ENCODE results near the gene ZBTB20.

Gene ZBTB20

DNA sequence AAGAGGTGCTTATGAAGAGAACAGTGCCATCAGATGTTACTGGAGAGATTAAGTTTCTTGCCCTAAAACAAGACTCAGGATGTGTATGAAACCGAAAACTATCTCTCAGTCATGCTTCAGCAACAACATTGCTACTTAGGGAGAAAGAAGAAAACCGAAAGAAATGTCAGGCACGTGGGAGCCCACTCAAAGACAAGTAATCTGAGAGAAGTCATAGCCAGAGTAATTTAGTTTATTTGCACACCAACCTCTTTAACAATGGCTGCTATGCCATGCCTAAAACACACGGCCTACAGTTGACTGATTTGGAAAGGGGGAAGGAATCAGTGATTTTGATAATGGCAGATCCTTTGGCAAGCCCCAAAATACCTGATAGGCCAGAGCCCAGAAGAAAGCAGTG is 690.3 kb downstream of the ZBTB20 start:
- TF ChIP-seq GLIS3 (CRISPR knock-in tag; IDR thresholded peaks at IDR 0.05) (no peak), RARB (CRISPR knock-in tag; IDR thresholded peaks at IDR 0.05) (no peak)
- ATAC-seq = no peak

GRCh38 chr3:114455432-114455831 is 691.7 kb downstream of the ZBTB20 start:
- TF ChIP-seq, protein P1, sequence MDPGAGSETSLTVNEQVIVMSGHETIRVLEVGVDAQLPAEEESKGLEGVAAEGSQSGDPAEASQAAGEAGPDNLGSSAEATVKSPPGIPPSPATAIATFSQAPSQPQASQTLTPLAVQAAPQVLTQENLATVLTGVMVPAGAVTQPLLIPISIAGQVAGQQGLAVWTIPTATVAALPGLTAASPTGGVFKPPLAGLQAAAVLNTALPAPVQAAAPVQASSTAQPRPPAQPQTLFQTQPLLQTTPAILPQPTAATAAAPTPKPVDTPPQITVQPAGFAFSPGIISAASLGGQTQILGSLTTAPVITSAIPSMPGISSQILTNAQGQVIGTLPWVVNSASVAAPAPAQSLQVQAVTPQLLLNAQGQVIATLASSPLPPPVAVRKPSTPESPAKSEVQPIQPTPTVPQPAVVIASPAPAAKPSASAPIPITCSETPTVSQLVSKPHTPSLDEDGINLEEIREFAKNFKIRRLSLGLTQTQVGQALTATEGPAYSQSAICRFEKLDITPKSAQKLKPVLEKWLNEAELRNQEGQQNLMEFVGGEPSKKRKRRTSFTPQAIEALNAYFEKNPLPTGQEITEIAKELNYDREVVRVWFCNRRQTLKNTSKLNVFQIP (CRISPR knock-in tag; IDR thresholded peaks at IDR 0.05; ENCODE audit: borderline replicate concordance, low read depth) = no peak
- TF ChIP-seq, protein P2, sequence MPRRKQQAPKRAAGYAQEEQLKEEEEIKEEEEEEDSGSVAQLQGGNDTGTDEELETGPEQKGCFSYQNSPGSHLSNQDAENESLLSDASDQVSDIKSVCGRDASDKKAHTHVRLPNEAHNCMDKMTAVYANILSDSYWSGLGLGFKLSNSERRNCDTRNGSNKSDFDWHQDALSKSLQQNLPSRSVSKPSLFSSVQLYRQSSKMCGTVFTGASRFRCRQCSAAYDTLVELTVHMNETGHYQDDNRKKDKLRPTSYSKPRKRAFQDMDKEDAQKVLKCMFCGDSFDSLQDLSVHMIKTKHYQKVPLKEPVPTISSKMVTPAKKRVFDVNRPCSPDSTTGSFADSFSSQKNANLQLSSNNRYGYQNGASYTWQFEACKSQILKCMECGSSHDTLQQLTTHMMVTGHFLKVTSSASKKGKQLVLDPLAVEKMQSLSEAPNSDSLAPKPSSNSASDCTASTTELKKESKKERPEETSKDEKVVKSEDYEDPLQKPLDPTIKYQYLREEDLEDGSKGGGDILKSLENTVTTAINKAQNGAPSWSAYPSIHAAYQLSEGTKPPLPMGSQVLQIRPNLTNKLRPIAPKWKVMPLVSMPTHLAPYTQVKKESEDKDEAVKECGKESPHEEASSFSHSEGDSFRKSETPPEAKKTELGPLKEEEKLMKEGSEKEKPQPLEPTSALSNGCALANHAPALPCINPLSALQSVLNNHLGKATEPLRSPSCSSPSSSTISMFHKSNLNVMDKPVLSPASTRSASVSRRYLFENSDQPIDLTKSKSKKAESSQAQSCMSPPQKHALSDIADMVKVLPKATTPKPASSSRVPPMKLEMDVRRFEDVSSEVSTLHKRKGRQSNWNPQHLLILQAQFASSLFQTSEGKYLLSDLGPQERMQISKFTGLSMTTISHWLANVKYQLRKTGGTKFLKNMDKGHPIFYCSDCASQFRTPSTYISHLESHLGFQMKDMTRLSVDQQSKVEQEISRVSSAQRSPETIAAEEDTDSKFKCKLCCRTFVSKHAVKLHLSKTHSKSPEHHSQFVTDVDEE (CRISPR knock-in tag; IDR thresholded peaks at IDR 0.05) = no peak
- TF ChIP-seq CSDC2 (CRISPR knock-in tag; IDR thresholded peaks at IDR 0.05) = no peak
- no peak for TF ChIP-seq GLIS3 (CRISPR knock-in tag; IDR thresholded peaks at IDR 0.05)
- no peak for TF ChIP-seq OSR1 (CRISPR knock-in tag; IDR thresholded peaks at IDR 0.05)
- TF ChIP-seq TOX (CRISPR knock-in tag; IDR thresholded peaks at IDR 0.05; ENCODE audit: borderline replicate concordance) = no peak
- TF ChIP-seq PATZ1 (CRISPR knock-in tag; IDR thresholded peaks at IDR 0.05; ENCODE audit: borderline replicate concordance) = no peak
- TF ChIP-seq ARNTL (CRISPR knock-in tag; IDR thresholded peaks at IDR 0.05; ENCODE audit: borderline replicate concordance, low read depth) = no peak
- TF ChIP-seq PPARA (CRISPR knock-in tag; IDR thresholded peaks at IDR 0.05; ENCODE audit: borderline replicate concordance) = no peak
- no peak for TF ChIP-seq ZNF8 (CRISPR knock-in tag; IDR thresholded peaks at IDR 0.05)
- TF ChIP-seq ZC3H10 (CRISPR knock-in tag; IDR thresholded peaks at IDR 0.05) = no peak
- ATAC-seq = no peak

GRCh38 chr3:114454551-114455251 is 692.4 kb downstream of the ZBTB20 start:
- peak; percentile 58 for ATAC-seq
- TF ChIP-seq, protein P3, sequence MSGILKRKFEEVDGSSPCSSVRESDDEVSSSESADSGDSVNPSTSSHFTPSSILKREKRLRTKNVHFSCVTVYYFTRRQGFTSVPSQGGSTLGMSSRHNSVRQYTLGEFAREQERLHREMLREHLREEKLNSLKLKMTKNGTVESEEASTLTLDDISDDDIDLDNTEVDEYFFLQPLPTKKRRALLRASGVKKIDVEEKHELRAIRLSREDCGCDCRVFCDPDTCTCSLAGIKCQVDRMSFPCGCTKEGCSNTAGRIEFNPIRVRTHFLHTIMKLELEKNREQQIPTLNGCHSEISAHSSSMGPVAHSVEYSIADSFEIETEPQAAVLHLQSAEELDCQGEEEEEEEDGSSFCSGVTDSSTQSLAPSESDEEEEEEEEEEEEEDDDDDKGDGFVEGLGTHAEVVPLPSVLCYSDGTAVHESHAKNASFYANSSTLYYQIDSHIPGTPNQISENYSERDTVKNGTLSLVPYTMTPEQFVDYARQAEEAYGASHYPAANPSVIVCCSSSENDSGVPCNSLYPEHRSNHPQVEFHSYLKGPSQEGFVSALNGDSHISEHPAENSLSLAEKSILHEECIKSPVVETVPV (CRISPR knock-in tag; IDR thresholded peaks at IDR 0.05) = no peak
- TF ChIP-seq ZC3H10 (CRISPR knock-in tag; IDR thresholded peaks at IDR 0.05) (no peak), OSR1 (CRISPR knock-in tag; IDR thresholded peaks at IDR 0.05) (no peak), RARB (CRISPR knock-in tag; IDR thresholded peaks at IDR 0.05) (no peak), ZFP3 (CRISPR knock-in tag; IDR thresholded peaks at IDR 0.05) (no peak), SNAI2 (CRISPR knock-in tag; IDR thresholded peaks at IDR 0.05) (no peak), GLIS3 (CRISPR knock-in tag; IDR thresholded peaks at IDR 0.05) (no peak), TCF4 (CRISPR knock-in tag; IDR thresholded peaks at IDR 0.05; ENCODE audit: borderline replicate concordance) (no peak), ESRRG (CRISPR knock-in tag; IDR thresholded peaks at IDR 0.05) (no peak), BACH2 (CRISPR knock-in tag; IDR thresholded peaks at IDR 0.05; ENCODE audit: borderline replicate concordance) (no peak), ZNF565 (CRISPR knock-in tag; conservative IDR thresholded peaks at IDR 0.05; ENCODE audit: low read depth) (no peak)
- TF ChIP-seq, protein P1 (CRISPR knock-in tag; IDR thresholded peaks at IDR 0.05; ENCODE audit: borderline replicate concordance, low read depth) = no peak
- TF ChIP-seq, protein P2 (CRISPR knock-in tag; IDR thresholded peaks at IDR 0.05) = no peak

Data from SK-N-SH treated with all-trans-retinoic acid at 6 μM for 48 hours (cell line).